Measurements from ENCODE around the gene WDR88. TPM values are rescaled to one million over a fixed set of nuclear protein-coding genes. Genes with fewer than 3 reads are reported as not detected.

WDR88 gene
- total and polyA plus RNA-seq, 2 of the 8 experiments (the other 6 are each of a cell fraction or from before 2014, with no cell fraction given) = not detected

- no peak for TF ChIP-seq CHD7 (IDR thresholded peaks at IDR 0.05; ENCODE audit: insufficient replicate concordance, low read length)
- TF ChIP-seq CHD2 (IDR thresholded peaks at IDR 0.05; ENCODE audit: low read length) = no peak
- TF ChIP-seq CTCF (IDR thresholded peaks at IDR 0.05; ENCODE audit: control extremely low read depth in 1 of 3, insufficient read depth in 1 of 3, low read depth in 1 of 3, low read length in 3 of 3) = no peak
Measured at GRCh38 chr19:33110137-33110910, 21.6 kb upstream of the WDR88 start (continued).

All from H1 (cell line).